CD4-positive, alpha-beta T cell (primary cell): ENCODE measurements around the gene CLEC9A. TPM values are rescaled to one million over a fixed set of nuclear protein-coding genes. Genes with fewer than 3 reads are reported as not detected.

ENCODE experiments used
- ATAC-seq: fragments of 200-7000 bp; cut with Tn5 transposase; one replicate; pipeline ENCODE4 v1.10.0; 2022; ENCODE audit warnings: mild to moderate bottlenecking; ENCODE audit not compliant: poor library complexity
- CTCF ChIA-PET: fragments of 350-600 bp; sonication (Branson Sonifier 250); formaldehyde crosslinking; loops from one replicate; lab custom pipeline; 2021; ENCODE audit warnings: antibody characterized with exemption, inconsistent platforms; lab: Charles Lee
- POLR2A ChIA-PET: fragments of 350-600 bp; sonication (Branson Sonifier 250); formaldehyde crosslinking; loops from one replicate; lab custom pipeline; 2021; ENCODE audit warnings: antibody characterized with exemption, inconsistent platforms; lab: Charles Lee
- DNase-seq, 14 experiments: peaks; one replicate each; pipeline ENCODE4 v3.0.0-alpha.2; 2013 to 2020; ENCODE audit warnings: mixed read lengths in 2 of 14
- H3K27ac ChIP-seq, 2 donors: one replicate each; pipeline versions ENCODE4 v1.5.1 to v1.7.0; 2013; ENCODE audit warnings: low read length in 2 of 2, low read depth in 1 of 2, mild to moderate bottlenecking in 1 of 2
- H3K27me3 ChIP-seq, 2 experiments: 1 replicate in 1 of 2; 2 replicates in 1 of 2; pipeline versions ENCODE4 v1.6.1 to v1.7.0; 2013; ENCODE audit warnings: low read length in 2 of 2, control low read depth in 1 of 2, mild to moderate bottlenecking in 1 of 2, moderate library complexity in 1 of 2; ENCODE audit not compliant: insufficient read depth in 2 of 2, control insufficient read depth in 1 of 2
- H3K36me3 ChIP-seq: one replicate; pipeline ENCODE4 v1.6.1; 2013; ENCODE audit warnings: low read length, control low read depth; ENCODE audit not compliant: insufficient read depth
- H3K4me1 ChIP-seq: one replicate; pipeline ENCODE4 v1.6.1; 2013; ENCODE audit warnings: low read length, control low read depth; ENCODE audit not compliant: insufficient read depth
- H3K4me3 ChIP-seq: one replicate; pipeline ENCODE4 v1.5.1; 2013; ENCODE audit warnings: mild to moderate bottlenecking, low read length, moderate library complexity
- H3K9me3 ChIP-seq, 2 experiments: 1 replicate in 1 of 2; 2 replicates in 1 of 2; pipeline versions ENCODE4 v1.6.1 to v1.7.0; 2013; ENCODE audit warnings: low read length in 2 of 2, mild to moderate bottlenecking in 2 of 2, control low read depth in 1 of 2, moderate library complexity in 1 of 2; ENCODE audit not compliant: control insufficient read depth in 1 of 2, insufficient read depth in 1 of 2
- H3K27ac Mint-ChIP-seq: one replicate; pipeline ENCODE4 v1.8.0; 2020; ENCODE audit warnings: mixed read lengths
- H3K27me3 Mint-ChIP-seq: one replicate; pipeline ENCODE4 v1.8.0; 2021; ENCODE audit warnings: mixed read lengths
- H3K36me3 Mint-ChIP-seq: one replicate; pipeline ENCODE4 v1.8.0; 2021; ENCODE audit warnings: low read depth, mixed read lengths
- H3K4me1 Mint-ChIP-seq: one replicate; pipeline ENCODE4 v1.8.0; 2021; ENCODE audit warnings: low read depth, mixed read lengths
- H3K4me3 Mint-ChIP-seq: one replicate; pipeline ENCODE4 v1.8.0; 2020; ENCODE audit warnings: mild to moderate bottlenecking, mixed read lengths
- H3K9me3 Mint-ChIP-seq: one replicate; pipeline ENCODE4 v1.8.0; 2020; ENCODE audit warnings: mixed read lengths
- CTCF ChIP-seq: fragments of 200-600 bp; IDR thresholded peaks from one replicate; pipeline ENCODE4 v1.8.0; 2022; ENCODE audit warnings: antibody characterized with exemption, mild to moderate bottlenecking
- intact Hi-C, 2 experiments: fragments of 100-400 bp; cut with DNase I in 1 of 2; cut with micrococcal nuclease in 1 of 2; formaldehyde crosslinking; loops; one replicate each; pipeline versions ENCODE4 v1.15.1 to v1.9.0; 2023 to 2025; cut with DNase I, micrococcal nuclease
- total RNA-seq, 174 experiments: library from RNA in 2 of 174; stranded (reverse) in 2 of 174; gene quantifications; one replicate each; pipeline ENCODE4 v1.2.3 and lab custom pipeline; 2021 to 2026

The CLEC9A gene
- total RNA-seq, 2 experiments from 2014 or later, result 0.55 to 0.98 TPM

DNA sequence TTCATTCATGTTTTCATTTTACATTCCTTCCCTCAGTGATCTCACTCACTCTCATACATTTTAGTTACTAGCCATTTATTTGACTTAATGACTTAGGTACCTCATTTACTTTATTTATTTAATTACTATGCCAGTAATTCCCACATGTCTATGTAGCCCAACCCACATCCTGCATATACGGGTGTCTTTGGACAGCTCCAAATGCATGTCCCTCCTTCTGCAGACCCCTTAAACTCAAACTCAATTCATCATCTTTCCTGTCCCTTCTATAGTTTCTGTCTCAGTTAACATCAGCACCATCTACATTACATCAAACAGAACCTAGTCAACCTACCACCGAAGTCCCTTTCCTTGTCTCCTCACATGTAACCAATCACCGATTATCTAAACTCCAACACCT lies 65.5 kb downstream of the CLEC9A start:
- Mint-ChIP-seq H3K27ac (no peak overlapping the region), H3K27me3 (no peaks in the 10 kb centered on the region), H3K4me1 (no peaks in the 10 kb centered on the region), H3K9me3 (no peaks in the 10 kb centered on the region), H3K4me3 (no peak overlapping the region), H3K36me3 (no peaks in the 10 kb centered on the region)
- ChIA-PET POLR2A (no interaction called here), CTCF (no interaction called here)
- no peak for TF ChIP-seq CTCF
- no peaks in the 10 kb centered on the region for H3K27me3 ChIP-seq
- no peaks in the 10 kb centered on the region for H3K4me1 ChIP-seq
- no peaks in the 10 kb centered on the region for H3K36me3 ChIP-seq
- intact Hi-C loops, result no loop called here
- ATAC-seq (no peak), DNase-seq (no peak)
- no peak overlapping the region for H3K27ac ChIP-seq
- H3K9me3 ChIP-seq, result no peaks in the 10 kb centered on the region
- H3K4me3 ChIP-seq, result no peak overlapping the region

- peaks cover 0 to 5% of the 10 kb centered on the region in 2 experiments for H3K9me3 ChIP-seq
- POLR2A ChIA-PET, result no interaction called here
- ATAC-seq, result no peak
- Mint-ChIP-seq H3K27ac (no peak overlapping the region), H3K4me3 (no peak overlapping the region), H3K9me3 (no peaks in the 10 kb centered on the region), H3K27me3 (peaks cover 6% of the 10 kb centered on the region), H3K36me3 (no peaks in the 10 kb centered on the region), H3K4me1 (no peaks in the 10 kb centered on the region)
- no peaks in the 10 kb centered on the region for H3K36me3 ChIP-seq
- TF ChIP-seq CTCF, result no peak
- intact Hi-C loops, result no loop called here
- no peak for DNase-seq
- no peak overlapping the region for H3K27ac ChIP-seq
- no peak overlapping the region for H3K4me3 ChIP-seq
- H3K4me1 ChIP-seq, result no peaks in the 10 kb centered on the region
- no peaks in the 10 kb centered on the region for H3K27me3 ChIP-seq
- CTCF ChIA-PET, result interaction anchor here (1.3 kb wide), 1 partner anchor 15 kb away, joined by 3 read pairs; no protein-coding TSS in a partner anchor
These were observed 67.0 kb downstream of the CLEC9A start for GRCh38 chr12:10097521-10097920.

- TF ChIP-seq CTCF, result no peak
- Histone ChIP-seq H3K4me3 (no peak within 1 kb of the TSS), H3K27ac (no peak within 1 kb of the TSS), H3K36me3 (no peaks in the 10 kb centered on the region), H3K27me3 (no peaks in the 10 kb centered on the region), H3K4me1 (no peaks in the 10 kb centered on the region), H3K9me3 (peaks cover 0 to 5% of the 10 kb centered on the region in 2 experiments)
- H3K27ac Mint-ChIP-seq, result no peak within 1 kb of the TSS
- ATAC-seq, result no peak
- H3K36me3 Mint-ChIP-seq, result no peaks in the 10 kb centered on the region
- intact Hi-C loops, result no loop called here
- peaks cover 3% of the 10 kb centered on the region for H3K9me3 Mint-ChIP-seq
- H3K4me1 Mint-ChIP-seq, result no peaks in the 10 kb centered on the region
- no peak within 1 kb of the TSS for H3K4me3 Mint-ChIP-seq
- CTCF ChIA-PET, result interaction anchor here (1.3 kb wide), 1 partner anchor 17 kb away, joined by 3 read pairs; no protein-coding TSS in a partner anchor
- POLR2A ChIA-PET, result no interaction called here
- no peak for DNase-seq
- H3K27me3 Mint-ChIP-seq, result peaks cover 11% of the 10 kb centered on the region
These were observed 68.3 kb downstream of the CLEC9A start, which contains the start of gene CLEC1A for GRCh38 chr12:10098791-10099190. TSS of gene CLEC1A (minus strand) at chr12:10098985. CDS start at chr12:10098922, 63 bp downstream.
